SK-N-SH treated with all-trans-retinoic acid at 6 μM for 48 hours (cell line): ENCODE measurements around the gene BAG5.

Experiments
- ATAC-seq: fragments of 200-7000 bp; cut with Tn5 transposase; 3 replicates; pipeline ENCODE4 v1.9.1; 2020; ENCODE audit warnings: mild to moderate bottlenecking, moderate library complexity
- ARNTL ChIP-seq: fragments of 450-650 bp; formaldehyde crosslinking; IDR thresholded peaks from 2 replicates; pipeline ENCODE4 v1.5.0; 2020; ENCODE audit warnings: low read depth, mild to moderate bottlenecking, moderate library complexity, borderline replicate concordance
- BACH2 ChIP-seq: fragments of 250-450 bp; sonication (Bioruptor Pico); IDR thresholded peaks from 2 replicates; pipeline ENCODE4 v1.9.0; 2021; ENCODE audit warnings: mild to moderate bottlenecking, borderline replicate concordance
- CREB5 ChIP-seq: fragments of 250-450 bp; sonication (Bioruptor Pico); IDR thresholded peaks from 2 replicates; pipeline ENCODE4 v1.5.1; 2020; ENCODE audit warnings: low read depth, mild to moderate bottlenecking, moderate library complexity
- CSDC2 ChIP-seq: fragments of 250-450 bp; sonication (Bioruptor Pico); IDR thresholded peaks from 2 replicates; pipeline ENCODE4 v1.5.0; 2020; ENCODE audit warnings: mild to moderate bottlenecking, moderate library complexity
- CSRNP3 ChIP-seq: fragments of 250-450 bp; sonication (Bioruptor Pico); IDR thresholded peaks from 2 replicates; pipeline ENCODE4 v1.5.1; 2021; ENCODE audit warnings: mild to moderate bottlenecking, moderate library complexity
- ESRRG ChIP-seq: fragments of 250-450 bp; sonication (Bioruptor Pico); IDR thresholded peaks from 2 replicates; pipeline ENCODE4 v1.6.1; 2021; ENCODE audit warnings: mild to moderate bottlenecking
- ISL1 ChIP-seq: fragments of 250-450 bp; sonication (Bioruptor Pico); IDR thresholded peaks from 2 replicates; pipeline ENCODE4 v2.1.2; 2022; ENCODE audit warnings: mild to moderate bottlenecking, moderate library complexity
- OSR1 ChIP-seq: fragments of 250-450 bp; sonication (Bioruptor Pico); IDR thresholded peaks from 2 replicates; pipeline ENCODE4 v1.8.0; 2022; ENCODE audit warnings: moderate library complexity, mild to moderate bottlenecking, inconsistent platforms
- PATZ1 ChIP-seq: fragments of 250-450 bp; sonication (Bioruptor Pico); IDR thresholded peaks from 2 replicates; pipeline ENCODE4 v1.8.0; 2020; ENCODE audit warnings: mild to moderate bottlenecking, moderate library complexity, borderline replicate concordance
- POU6F1 ChIP-seq: fragments of 250-450 bp; sonication (Bioruptor Pico); IDR thresholded peaks from 2 replicates; pipeline ENCODE4 v1.8.0; 2021; ENCODE audit warnings: low read depth, mild to moderate bottlenecking, moderate library complexity, borderline replicate concordance
- PPARA ChIP-seq: fragments of 250-450 bp; sonication (Bioruptor Pico); IDR thresholded peaks from 2 replicates; pipeline ENCODE4 v1.5.0; 2020; ENCODE audit warnings: mild to moderate bottlenecking, borderline replicate concordance
- RARB ChIP-seq: fragments of 250-450 bp; sonication (Bioruptor Pico); IDR thresholded peaks from 2 replicates; pipeline ENCODE4 v1.8.0; 2021; ENCODE audit warnings: mild to moderate bottlenecking, moderate library complexity
- TCF4 ChIP-seq: fragments of 250-450 bp; sonication (Bioruptor Pico); IDR thresholded peaks from 2 replicates; pipeline ENCODE4 v1.8.0; 2021; ENCODE audit warnings: mild to moderate bottlenecking, moderate library complexity, borderline replicate concordance
- TOX ChIP-seq: fragments of 250-450 bp; sonication (Bioruptor Pico); IDR thresholded peaks from 2 replicates; pipeline ENCODE4 v1.8.0; 2021; ENCODE audit warnings: mild to moderate bottlenecking, moderate library complexity, borderline replicate concordance
- TSHZ2 ChIP-seq: fragments of 250-450 bp; sonication (Bioruptor Pico); IDR thresholded peaks from 2 replicates; pipeline ENCODE4 v1.5.0; 2020; ENCODE audit warnings: mild to moderate bottlenecking, moderate library complexity
- ZC3H10 ChIP-seq: fragments of 250-450 bp; sonication (Bioruptor Pico); IDR thresholded peaks from 2 replicates; pipeline ENCODE4 v1.5.1; 2021; ENCODE audit warnings: mild to moderate bottlenecking, moderate library complexity
- ZFP3 ChIP-seq: fragments of 250-450 bp; sonication (Bioruptor Pico); IDR thresholded peaks from 2 replicates; pipeline ENCODE4 v1.5.0; 2020; ENCODE audit warnings: mild to moderate bottlenecking, moderate library complexity
- ZFP30 ChIP-seq: fragments of 450-650 bp; formaldehyde crosslinking; IDR thresholded peaks from 2 replicates; pipeline ENCODE4 v1.5.0; 2022; ENCODE audit warnings: mild to moderate bottlenecking, moderate library complexity
- ZNF565 ChIP-seq: fragments of 450-650 bp; formaldehyde crosslinking; conservative IDR thresholded peaks from 2 replicates; pipeline ENCODE4 v1.5.0; 2020; ENCODE audit warnings: low read depth, mild to moderate bottlenecking, moderate library complexity
- ZNF70 ChIP-seq: fragments of 450-650 bp; formaldehyde crosslinking; IDR thresholded peaks from 2 replicates; pipeline ENCODE4 v1.5.0; 2020; ENCODE audit warnings: mild to moderate bottlenecking, moderate library complexity
- ZNF8 ChIP-seq: fragments of 450-650 bp; formaldehyde crosslinking; IDR thresholded peaks from 2 replicates; pipeline ENCODE4 v1.5.0; 2020; ENCODE audit warnings: mild to moderate bottlenecking, moderate library complexity

Gene BAG5

GRCh38 chr14:103541709-103542604, 20.5 kb downstream of the BAG5 start:
- ATAC-seq: no peak
- TF ChIP-seq ZC3H10: no peak
- TF ChIP-seq ARNTL: no peak
- no peak for TF ChIP-seq ISL1
- no peak for TF ChIP-seq TOX (CRISPR knock-in tag)
- no peak for TF ChIP-seq ESRRG (CRISPR knock-in tag)
- no peak for TF ChIP-seq PATZ1 (CRISPR knock-in tag)
- no peak for TF ChIP-seq CSDC2
- TF ChIP-seq TCF4 (CRISPR knock-in tag): no peak
- TF ChIP-seq POU6F1: no peak
- TF ChIP-seq TSHZ2: no peak
- TF ChIP-seq ZNF565: no peak
- no peak for TF ChIP-seq PPARA (CRISPR knock-in tag)
- TF ChIP-seq ZFP30: no peak
- no peak for TF ChIP-seq CREB5
- no peak for TF ChIP-seq ZFP3 (CRISPR knock-in tag)
- TF ChIP-seq BACH2 (CRISPR knock-in tag): no peak
- TF ChIP-seq ZNF70 (CRISPR knock-in tag): no peak
- TF ChIP-seq RARB (CRISPR knock-in tag): no peak
- TF ChIP-seq, all 23 proteins: peak for 0

- peak; percentile 19 for ATAC-seq
- no peak for TF ChIP-seq TOX (CRISPR knock-in tag)
- no peak for TF ChIP-seq ARNTL
- no peak for TF ChIP-seq ZFP3 (CRISPR knock-in tag)
- TF ChIP-seq ZC3H10: no peak
- no peak for TF ChIP-seq ZNF8
- TF ChIP-seq ZFP30: no peak
- TF ChIP-seq CSRNP3 (CRISPR knock-in tag): no peak
- TF ChIP-seq POU6F1: no peak
- no peak for TF ChIP-seq BACH2 (CRISPR knock-in tag)
- no peak for TF ChIP-seq CREB5
- TF ChIP-seq ZNF565: no peak
- TF ChIP-seq OSR1: no peak
- TF ChIP-seq, all 23 proteins: peak for 0
Measured at GRCh38 chr14:103540821-103541708, 21.4 kb downstream of the BAG5 start.
